NCI-H2171 treated with DMSO at 0.1 percent for 48 hours (cell line): ENCODE data around the gene BET1.

Source experiments
- DNase-seq: peaks from one replicate; lab custom pipeline; 2025; lab: John Stamatoyannopoulos, UW

Gene BET1

DNA sequence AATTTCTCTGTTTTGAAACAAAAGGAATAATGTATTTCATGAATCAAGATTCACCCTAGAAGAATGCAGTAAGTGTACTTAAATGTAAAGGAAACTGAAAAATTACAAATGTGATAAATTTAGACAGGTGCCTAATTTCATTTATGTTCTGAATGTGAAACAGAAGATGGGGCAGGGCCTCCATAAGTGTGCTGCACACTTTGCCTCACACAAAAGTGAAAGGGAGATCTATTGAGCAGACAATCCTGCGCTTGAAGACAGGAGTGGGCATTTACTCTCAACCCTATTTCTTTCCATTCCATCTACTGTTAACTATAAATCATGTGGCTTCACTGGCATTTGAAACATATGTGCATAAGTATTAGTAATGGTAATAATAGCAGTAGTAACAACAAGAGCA, 46.4 kb downstream of the BET1 start:
- no peak for DNase-seq

DNA sequence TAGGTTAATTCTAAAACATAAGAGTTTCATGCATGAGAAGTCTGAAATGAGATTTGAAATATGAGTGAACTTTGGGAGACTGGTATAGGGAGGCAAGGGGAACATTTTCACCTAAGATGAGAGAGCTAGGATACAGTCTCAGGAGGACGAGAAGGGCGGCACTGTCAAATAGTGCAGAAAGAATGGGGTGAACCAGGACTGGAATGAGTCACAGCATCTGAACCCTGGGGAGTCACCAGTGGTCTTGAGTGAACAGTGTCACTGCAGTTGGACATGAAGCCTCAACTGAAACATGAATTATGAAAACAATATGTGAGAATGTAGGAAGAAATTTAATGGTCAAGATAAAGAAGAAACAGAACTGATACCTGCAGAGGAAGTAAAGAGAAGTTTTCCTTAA, 48.9 kb downstream of the BET1 start:
- DNase-seq, result no peak

DNA sequence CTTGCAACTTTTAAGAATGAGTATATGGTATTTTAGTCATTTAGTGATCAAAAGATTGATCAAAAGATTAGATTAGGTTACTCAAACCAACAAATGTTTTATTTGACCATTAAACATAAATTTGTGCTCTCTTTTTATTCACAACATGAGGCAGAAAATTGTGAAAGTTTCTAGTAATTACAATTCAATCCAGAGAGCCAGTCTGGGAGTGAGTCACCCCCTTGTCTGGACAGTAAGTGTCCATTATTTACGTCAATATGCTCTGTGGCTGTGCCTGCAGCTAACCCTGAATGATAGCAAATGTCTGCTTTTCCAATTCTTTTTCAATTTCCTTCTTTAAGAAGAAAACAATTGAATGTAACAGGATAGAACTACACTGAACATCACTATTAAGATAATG, 54.7 kb downstream of the BET1 start:
- no peak for DNase-seq

DNA sequence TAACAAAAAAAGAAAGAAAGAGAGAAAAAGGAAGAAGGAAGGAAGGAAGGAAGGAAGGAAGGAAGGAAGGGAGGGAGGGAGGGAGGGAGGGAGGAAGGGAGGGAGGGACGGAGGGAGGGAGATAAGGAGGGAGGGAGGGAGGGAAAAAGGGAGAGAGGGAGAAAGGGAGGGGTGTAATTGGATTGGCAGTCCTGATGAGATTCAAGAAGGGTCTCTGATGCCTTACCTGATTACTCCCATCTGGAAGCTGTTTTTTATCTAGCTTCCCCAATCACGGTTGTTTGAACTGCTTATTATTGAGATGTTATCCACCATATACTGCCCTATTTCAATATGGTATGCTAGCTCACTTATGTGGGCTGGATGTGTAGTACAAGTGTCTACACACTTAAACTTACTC, 55.3 kb downstream of the BET1 start:
- no peak for DNase-seq

DNA sequence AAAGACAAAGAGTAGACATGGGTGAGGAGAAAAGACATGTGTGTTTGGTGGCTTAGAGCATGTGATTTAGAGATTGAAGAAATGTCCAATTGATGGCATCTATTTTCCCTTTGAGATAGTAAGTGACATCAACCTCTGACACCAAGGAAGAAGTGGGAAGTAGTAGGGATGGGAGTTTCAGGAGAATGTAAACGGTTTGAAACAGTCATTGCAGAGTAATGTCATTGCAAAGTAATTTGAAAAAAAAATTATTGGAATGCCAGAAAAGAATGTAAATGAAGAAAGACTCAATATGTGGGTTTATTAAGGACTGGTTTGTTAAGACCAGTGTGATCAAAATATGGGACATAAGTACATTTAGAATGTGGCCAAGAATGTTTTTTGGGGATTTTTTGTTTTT, 56.0 kb downstream of the BET1 start:
- no peak for DNase-seq

DNA sequence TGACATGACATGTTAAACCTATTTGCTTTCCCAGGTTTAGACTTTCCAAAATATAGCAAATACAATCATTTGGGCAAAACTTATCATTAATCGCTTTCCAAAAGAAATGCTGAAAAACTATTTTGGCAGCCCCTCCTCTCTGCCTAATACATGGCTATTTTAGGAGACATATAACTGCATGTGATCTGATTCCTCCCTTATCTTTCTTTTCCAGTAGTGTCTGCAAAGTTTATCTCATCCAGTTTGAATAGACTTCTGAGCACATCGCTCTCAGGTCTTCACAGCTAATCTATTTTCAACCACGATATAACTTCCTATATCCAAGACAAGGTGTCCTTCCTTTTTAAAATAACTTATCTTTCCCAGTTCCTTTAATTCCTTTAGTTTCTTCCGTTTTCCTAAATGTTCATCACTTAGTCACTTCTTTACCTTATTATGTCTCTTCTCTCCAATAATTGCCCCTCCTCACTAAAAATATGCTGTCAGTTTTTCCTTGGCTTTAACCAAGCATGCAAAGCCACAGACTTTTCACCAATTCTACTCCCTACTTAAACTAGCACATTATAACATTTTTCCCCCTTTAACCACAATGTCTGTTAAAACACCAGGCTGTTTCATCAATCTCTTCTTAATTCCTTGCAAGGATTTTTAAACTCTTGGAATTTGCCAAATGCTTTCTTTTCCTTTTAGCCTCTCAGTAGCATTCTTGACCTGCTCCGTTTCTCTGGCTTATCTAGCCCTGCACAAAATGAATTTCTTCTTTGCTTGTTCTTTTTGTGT, 58.2 kb downstream of the BET1 start:
- DNase-seq, result no peak

DNA sequence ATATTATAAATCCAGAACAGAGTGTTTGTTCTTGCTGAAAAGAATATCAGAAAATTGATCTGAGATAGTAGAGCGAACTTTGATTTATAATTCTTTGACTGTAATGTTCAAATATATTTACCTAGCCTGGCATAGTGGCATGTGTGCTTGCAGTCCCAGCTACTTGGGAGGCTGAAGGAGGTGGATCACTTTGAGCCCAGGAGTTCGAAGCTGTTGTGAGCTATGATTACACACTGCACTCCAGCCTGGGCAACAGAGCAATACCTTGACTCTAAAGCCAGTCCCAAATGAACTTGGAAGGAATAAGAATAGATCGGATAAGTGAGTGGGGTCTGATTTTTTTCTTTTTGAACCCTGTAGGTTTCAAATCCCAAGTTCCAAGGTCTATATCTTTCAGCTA, 59.1 kb downstream of the BET1 start:
- DNase-seq, result no peak

DNA sequence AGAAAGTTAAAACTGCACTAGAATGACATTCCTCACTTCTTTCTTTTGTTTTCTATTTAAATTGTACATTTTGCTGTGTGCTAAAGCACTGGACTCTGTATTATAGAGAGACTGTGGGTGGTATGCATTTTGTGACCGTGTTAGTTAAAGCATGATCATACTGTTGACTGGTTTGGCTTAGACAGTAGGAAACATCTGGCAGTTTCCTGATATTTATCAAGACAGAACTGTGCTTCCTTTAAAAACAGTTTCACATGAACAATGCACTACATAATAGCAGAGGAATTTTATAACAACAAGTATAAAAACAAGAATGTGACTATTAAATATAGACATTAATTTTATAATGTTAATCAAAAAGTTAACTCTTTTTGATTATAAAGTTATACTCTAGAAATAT, 59.5 kb downstream of the BET1 start:
- DNase-seq, result no peak

DNA sequence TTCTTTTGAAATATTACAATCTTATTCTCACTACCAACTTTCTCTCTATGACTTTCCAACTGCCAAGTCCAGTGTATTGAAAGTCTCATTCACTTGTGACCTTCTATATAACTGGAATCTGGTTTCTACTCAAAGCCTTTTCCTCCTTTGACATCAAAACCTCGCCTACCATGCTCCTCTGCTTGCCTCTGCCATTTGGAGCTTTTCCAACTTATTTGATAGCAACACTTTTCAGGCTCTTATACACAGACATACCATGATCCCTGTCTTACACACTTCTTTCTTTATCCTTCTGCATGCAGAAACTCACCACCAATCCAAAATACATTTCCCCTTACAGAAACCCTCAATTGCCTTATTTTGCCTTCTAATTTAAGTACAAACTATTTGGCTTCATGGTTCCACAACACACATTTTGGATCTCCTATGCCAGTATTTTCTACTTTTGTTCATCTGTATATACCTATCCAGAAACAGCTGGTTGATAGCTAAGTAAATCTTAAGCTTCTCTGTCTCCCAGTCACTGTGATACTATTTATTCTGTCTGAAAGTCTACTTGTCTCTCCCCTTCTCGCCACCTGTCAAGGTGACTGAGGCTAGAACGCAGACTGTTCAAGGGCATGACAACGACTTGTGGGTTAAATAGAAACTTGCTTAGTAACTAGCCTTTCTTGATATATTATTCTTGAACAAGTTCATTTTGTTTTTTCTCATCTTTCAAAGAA, 60.2 kb downstream of the BET1 start:
- no peak for DNase-seq
